ENCODE measurements around the gene DAZAP2.

DAZAP2 gene

DNA sequence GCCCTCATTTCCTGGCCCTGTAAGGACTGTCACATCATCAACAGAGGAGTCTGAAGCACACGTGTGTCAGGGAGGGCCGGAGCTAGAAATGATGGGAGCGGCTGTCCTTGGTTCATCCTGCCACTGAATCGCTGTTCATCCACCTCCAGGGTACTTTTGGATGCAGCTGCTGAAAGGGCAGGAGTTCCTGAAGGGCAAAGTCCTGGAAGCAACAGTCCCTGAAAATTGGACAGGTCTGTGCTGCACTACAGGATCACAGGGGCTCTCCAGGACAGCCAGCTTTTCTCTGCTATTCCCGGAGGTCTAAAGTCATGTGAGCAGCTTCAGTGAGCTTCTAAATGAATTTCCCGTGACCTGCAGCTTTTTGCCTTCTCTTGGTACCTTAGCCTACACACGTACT lies 38.5 kb upstream of the DAZAP2 start:
- no peak overlapping the region for H3K4me2 ChIP-seq (ENCODE audit: low read length)
- no peaks in the 10 kb centered on the region for H3K9me3 ChIP-seq (replicated peaks; ENCODE audit: low read length)
- no peak overlapping the region for H3K9ac ChIP-seq (ENCODE audit: low read depth, low read length)

DNA sequence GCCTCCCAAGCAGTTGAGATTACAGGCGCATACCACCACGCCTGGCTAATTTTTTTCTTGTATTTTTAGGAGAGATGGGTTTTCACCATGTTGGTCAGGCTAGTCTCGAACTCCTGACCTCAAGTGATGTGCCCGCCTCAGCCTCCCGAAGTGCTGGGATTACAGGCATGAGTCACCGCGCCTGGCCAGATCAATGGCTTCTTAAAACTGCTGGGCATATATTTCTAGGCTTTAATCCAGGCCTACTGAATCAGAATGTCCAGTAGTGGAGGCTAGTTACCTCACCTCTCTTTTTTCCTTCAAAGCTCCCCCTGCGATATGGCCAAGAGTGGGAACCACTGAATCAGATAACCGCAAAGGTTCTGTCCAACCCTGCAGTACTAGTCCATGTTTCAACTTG lies 37.8 kb upstream of the DAZAP2 start:
- H3K4me2 ChIP-seq (ENCODE audit: low read length), result no peak overlapping the region
- H3K27me3 ChIP-seq (ENCODE audit: control insufficient read depth, insufficient read depth, low read length), result no peaks in the 10 kb centered on the region
- H3K9me3 ChIP-seq (replicated peaks; ENCODE audit: low read length), result no peaks in the 10 kb centered on the region
- no peak overlapping the region for H3K4me3 ChIP-seq (ENCODE audit: low read length)
- no peaks in the 10 kb centered on the region for H3K36me3 ChIP-seq (ENCODE audit: insufficient read depth, low read length)
- no peak overlapping the region for H3K9ac ChIP-seq (ENCODE audit: low read depth, low read length)
- no peaks in the 10 kb centered on the region for H3K4me1 ChIP-seq (ENCODE audit: control insufficient read depth, insufficient read depth, low read length)

More for the DNA sequence above, 38.5 kb upstream of the DAZAP2 start:
- H3K4me1 ChIP-seq (ENCODE audit: control insufficient read depth, insufficient read depth, low read length), result no peaks in the 10 kb centered on the region
- H3K4me3 ChIP-seq (ENCODE audit: low read length), result no peak overlapping the region
- H3K27me3 ChIP-seq (ENCODE audit: control insufficient read depth, insufficient read depth, low read length), result no peaks in the 10 kb centered on the region
- H3K36me3 ChIP-seq (ENCODE audit: insufficient read depth, low read length), result no peaks in the 10 kb centered on the region

DNA sequence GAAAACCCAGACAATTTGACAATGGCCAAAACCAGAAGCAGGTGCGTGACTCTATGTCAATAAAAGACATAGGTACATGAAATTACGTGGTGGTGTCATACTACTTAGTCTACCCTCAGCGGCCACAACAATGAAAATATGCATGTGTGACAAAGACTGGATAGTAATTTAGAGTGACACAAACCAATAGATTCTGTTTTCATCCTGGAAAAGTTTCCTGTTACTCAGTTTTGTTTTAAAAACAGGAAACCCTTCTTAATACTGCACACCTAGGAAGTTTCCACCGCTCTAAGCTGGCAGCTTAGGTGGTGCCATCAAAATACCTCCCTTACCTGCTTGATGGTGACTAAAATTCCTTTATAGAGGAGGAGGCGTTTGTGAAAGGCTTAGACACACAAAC lies 35.9 kb upstream of the DAZAP2 start:
- H3K36me3 ChIP-seq (ENCODE audit: insufficient read depth, low read length), result no peaks in the 10 kb centered on the region
- H3K27me3 ChIP-seq (ENCODE audit: control insufficient read depth, insufficient read depth, low read length), result no peaks in the 10 kb centered on the region
- H3K9me3 ChIP-seq (replicated peaks; ENCODE audit: low read length), result no peaks in the 10 kb centered on the region
- no peaks in the 10 kb centered on the region for H3K4me1 ChIP-seq (ENCODE audit: control insufficient read depth, insufficient read depth, low read length)
- no peak overlapping the region for H3K4me3 ChIP-seq (ENCODE audit: low read length)
- H3K4me2 ChIP-seq (ENCODE audit: low read length), result no peak overlapping the region
- H3K9ac ChIP-seq (ENCODE audit: low read depth, low read length), result no peak overlapping the region

DNA sequence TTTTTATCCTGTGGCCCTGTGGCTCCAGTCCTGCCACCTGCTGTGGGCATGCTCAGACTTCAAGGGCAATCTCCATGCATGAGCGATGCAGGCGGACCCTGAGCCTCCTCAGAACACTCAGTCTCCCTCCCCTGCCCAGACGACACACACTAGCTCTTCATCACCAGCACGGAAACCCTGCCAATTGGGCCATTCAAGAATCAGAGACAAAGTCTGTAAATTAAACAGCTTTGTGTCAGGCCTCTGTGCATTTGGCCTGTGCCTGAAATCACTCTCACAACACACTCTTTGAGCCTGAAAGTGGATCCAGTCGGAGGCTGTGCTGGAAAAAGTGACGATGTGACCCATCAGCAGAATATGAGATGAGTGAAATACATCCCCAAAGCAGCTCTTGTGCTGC lies 33.3 kb upstream of the DAZAP2 start:
- no peak overlapping the region for H3K9ac ChIP-seq (ENCODE audit: low read depth, low read length)
- no peaks in the 10 kb centered on the region for H3K36me3 ChIP-seq (ENCODE audit: insufficient read depth, low read length)
- H3K4me1 ChIP-seq (ENCODE audit: control insufficient read depth, insufficient read depth, low read length), result no peaks in the 10 kb centered on the region
- H3K4me3 ChIP-seq (ENCODE audit: low read length), result no peak overlapping the region
- H3K27me3 ChIP-seq (ENCODE audit: control insufficient read depth, insufficient read depth, low read length), result no peaks in the 10 kb centered on the region
- H3K4me2 ChIP-seq (ENCODE audit: low read length), result no peak overlapping the region
- no peaks in the 10 kb centered on the region for H3K9me3 ChIP-seq (replicated peaks; ENCODE audit: low read length)

DNA sequence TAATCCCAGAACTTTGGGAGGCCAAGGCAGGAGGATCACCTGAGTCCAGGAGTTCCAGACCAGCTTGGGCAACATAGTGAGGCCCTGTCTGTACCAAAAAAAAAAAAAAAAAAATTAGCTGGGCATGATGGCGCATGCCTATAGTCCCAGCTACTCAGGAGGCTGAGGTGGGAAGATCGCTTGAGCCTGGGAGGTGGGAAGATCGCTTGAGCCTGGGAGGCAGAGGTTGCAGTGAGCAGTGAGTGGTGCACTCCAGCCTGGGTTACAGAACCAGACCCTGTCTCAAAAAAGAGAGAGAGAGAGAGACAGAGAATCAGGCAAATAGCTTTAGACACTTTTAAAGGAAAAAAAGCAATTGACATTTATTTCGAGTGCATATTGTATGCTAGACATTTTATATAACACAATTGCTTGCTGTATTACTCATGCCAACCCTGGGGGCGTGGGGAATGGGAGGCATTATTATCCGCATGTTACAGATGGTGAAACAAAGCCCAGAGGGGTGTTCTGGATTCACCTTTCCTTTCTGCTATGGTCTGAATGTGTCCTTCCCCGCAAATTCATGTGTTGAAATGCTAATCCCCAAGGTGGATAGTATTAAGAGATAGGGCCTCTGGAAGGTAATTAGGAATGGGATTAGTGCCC lies 30.5 kb upstream of the DAZAP2 start:
- Histone ChIP-seq H3K4me1 (ENCODE audit: control insufficient read depth, insufficient read depth, low read length) (no peaks in the 10 kb centered on the region), H3K9me3 (replicated peaks; ENCODE audit: low read length) (no peaks in the 10 kb centered on the region), H3K9ac (ENCODE audit: low read depth, low read length) (no peak overlapping the region), H3K4me3 (ENCODE audit: low read length) (no peak overlapping the region), H3K36me3 (ENCODE audit: insufficient read depth, low read length) (peaks cover 3% of the 10 kb centered on the region), H3K27me3 (ENCODE audit: control insufficient read depth, insufficient read depth, low read length) (no peaks in the 10 kb centered on the region), H3K4me2 (ENCODE audit: low read length) (no peak overlapping the region)

DNA sequence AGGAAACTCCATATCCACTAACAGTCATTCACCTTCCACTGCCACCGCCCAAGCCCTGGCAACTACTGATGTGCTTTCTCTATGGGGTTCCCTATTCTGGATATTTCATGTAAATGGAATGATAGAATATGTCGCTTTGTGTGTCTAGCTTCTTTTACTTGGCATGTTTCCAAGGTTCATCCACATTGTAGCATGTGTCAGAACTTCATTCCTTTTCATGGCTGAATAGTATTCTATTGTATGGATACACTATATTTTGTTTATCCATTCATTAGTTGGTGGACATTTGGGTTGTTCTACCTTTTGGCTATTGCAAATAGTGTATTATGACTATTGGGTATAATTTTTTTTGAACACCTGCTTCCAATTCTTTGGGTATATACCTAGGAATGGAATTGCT lies 29.4 kb upstream of the DAZAP2 start:
- Histone ChIP-seq H3K27me3 (ENCODE audit: control insufficient read depth, insufficient read depth, low read length) (no peaks in the 10 kb centered on the region), H3K4me1 (ENCODE audit: control insufficient read depth, insufficient read depth, low read length) (no peaks in the 10 kb centered on the region), H3K4me2 (ENCODE audit: low read length) (no peak overlapping the region), H3K36me3 (ENCODE audit: insufficient read depth, low read length) (peaks cover 3% of the 10 kb centered on the region), H3K4me3 (ENCODE audit: low read length) (no peak overlapping the region), H3K9me3 (replicated peaks; ENCODE audit: low read length) (no peaks in the 10 kb centered on the region), H3K9ac (ENCODE audit: low read depth, low read length) (no peak overlapping the region)

DNA sequence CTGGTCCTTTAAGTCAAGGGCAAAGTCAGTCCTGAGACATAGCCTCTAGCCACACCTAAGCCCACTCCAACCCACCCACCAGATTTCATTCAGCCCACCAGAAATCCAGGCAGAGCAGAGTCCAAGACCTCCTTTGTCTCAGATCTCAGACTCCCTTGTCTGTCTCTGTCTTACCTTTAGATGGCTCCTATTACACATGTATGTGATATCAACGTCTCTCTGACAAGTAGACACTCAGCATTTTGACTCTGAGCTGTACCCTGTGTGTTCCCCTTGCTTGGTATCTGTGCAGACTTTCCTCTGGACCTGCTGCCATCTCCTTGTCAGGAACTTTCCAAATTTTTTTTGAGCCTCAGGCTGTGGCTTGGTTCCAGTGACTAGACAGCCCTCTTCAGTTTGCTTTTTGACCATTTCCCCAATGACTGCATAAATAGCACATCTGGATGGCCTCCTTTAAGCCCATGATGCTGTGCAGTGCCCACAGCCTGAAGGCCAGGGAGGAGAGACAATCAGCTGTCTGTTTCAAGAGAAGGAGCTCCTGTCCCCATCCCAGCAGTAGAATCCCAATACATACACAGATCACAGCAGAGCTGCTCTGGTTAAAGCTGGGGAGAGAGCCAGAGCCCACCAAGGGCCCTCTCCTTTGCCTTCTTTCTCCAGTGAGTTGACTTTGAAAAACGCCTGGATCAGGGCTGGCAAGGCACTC lies 27.8 kb upstream of the DAZAP2 start:
- Histone ChIP-seq H3K9ac (ENCODE audit: low read depth, low read length) (no peak overlapping the region), H3K36me3 (ENCODE audit: insufficient read depth, low read length) (peaks cover 3% of the 10 kb centered on the region), H3K9me3 (replicated peaks; ENCODE audit: low read length) (no peaks in the 10 kb centered on the region), H3K4me3 (ENCODE audit: low read length) (no peak overlapping the region), H3K4me2 (ENCODE audit: low read length) (no peak overlapping the region), H3K27me3 (ENCODE audit: control insufficient read depth, insufficient read depth, low read length) (no peaks in the 10 kb centered on the region), H3K4me1 (ENCODE audit: control insufficient read depth, insufficient read depth, low read length) (no peaks in the 10 kb centered on the region)

DNA sequence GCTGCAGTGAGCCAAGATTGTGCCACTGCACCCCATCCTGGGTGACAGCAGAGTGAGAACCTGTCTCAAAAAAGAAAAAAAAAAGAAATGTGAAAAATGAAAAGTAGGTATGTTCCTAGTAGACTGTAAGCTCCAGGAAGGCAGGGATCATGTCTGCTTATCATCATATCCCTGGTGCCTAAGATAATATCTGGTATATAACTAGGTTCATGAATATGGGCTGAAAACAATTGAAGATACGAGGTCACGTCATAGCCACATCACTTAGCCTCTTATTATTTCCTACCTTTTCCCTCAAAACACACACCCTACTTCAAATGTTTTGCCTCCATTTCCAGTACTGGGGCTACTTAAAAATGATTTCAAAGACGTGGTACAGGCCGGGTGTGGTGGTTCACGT lies 23.7 kb upstream of the DAZAP2 start:
- no peaks in the 10 kb centered on the region for H3K27me3 ChIP-seq (ENCODE audit: control insufficient read depth, insufficient read depth, low read length)
- H3K4me1 ChIP-seq (ENCODE audit: control insufficient read depth, insufficient read depth, low read length), result peaks cover 12% of the 10 kb centered on the region
- H3K36me3 ChIP-seq (ENCODE audit: insufficient read depth, low read length), result peaks cover 3% of the 10 kb centered on the region
- H3K4me2 ChIP-seq (ENCODE audit: low read length), result no peak overlapping the region
- H3K4me3 ChIP-seq (ENCODE audit: low read length), result no peak overlapping the region
- H3K9me3 ChIP-seq (replicated peaks; ENCODE audit: low read length), result no peaks in the 10 kb centered on the region
- H3K9ac ChIP-seq (ENCODE audit: low read depth, low read length), result no peak overlapping the region

DNA sequence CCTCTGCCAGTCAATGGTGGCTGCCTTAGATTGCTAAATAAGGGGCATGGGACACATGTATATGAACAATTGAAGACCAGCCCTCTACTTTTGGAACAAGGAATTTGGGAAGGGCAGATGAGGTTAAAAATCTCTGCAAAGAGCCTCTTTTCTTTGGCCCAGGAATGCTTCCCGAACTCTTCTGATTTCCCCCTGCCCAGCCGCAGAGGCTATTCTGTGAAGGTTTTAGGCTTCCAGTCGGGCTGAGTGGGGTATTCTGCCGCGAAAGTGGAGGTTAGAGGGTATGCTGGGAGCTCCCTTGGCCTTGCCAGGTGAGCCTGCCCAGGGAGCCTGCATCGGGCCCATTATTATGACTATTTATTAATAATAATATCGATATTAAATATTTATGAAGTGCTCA lies 22.0 kb upstream of the DAZAP2 start:
- Histone ChIP-seq H3K9ac (ENCODE audit: low read depth, low read length) (peak overlapping the region; percentile 83), H3K4me2 (ENCODE audit: low read length) (peak overlapping the region; percentile 96), H3K4me3 (ENCODE audit: low read length) (peak overlapping the region; percentile 87), H3K27me3 (ENCODE audit: control insufficient read depth, insufficient read depth, low read length) (no peaks in the 10 kb centered on the region), H3K36me3 (ENCODE audit: insufficient read depth, low read length) (no peaks in the 10 kb centered on the region), H3K4me1 (ENCODE audit: control insufficient read depth, insufficient read depth, low read length) (peaks cover 12% of the 10 kb centered on the region), H3K9me3 (replicated peaks; ENCODE audit: low read length) (no peaks in the 10 kb centered on the region)

DNA sequence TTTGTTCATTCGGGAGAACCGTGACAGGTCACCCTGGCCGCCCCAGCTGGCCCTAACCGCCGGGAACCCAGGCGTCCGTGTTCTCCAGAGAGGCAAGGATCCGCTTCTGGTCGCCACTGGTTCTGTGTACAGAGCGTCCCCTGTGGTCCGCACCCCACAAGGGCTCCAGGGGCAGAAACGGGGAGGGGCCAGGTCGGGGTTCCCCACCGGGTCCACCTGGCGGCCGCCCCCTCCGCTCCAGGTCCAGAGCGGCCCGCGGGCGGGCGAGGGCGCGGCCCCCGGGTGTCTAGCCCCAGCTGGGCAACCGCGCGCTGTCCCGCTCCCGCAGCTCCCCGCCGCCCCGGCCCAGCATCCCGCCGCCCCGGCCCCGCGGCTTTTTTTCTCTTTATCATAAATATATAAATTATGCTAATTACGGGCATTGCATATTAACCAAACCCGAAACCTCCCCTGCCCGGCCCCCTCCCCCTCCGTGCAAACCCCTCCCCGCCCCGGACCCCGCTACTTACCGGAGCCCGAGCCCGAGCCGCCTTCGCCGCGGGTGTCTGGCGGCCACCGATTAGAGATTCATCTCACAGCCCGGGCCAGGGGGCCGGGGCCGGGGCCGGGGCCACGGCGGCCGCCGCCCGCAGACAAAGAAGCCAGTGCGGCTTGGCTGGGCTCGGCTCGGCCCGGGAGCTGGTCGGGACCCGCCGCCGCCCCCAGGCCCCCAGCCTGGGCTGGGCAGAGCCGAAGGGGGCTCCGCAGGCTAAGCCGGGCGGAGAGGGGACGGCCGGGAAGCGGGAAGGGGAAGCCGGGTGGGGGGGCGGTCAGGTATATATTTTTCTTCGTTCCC lies 21.3 kb upstream of the DAZAP2 start:
- Histone ChIP-seq H3K4me1 (ENCODE audit: control insufficient read depth, insufficient read depth, low read length) (peaks cover 12% of the 10 kb centered on the region), H3K27me3 (ENCODE audit: control insufficient read depth, insufficient read depth, low read length) (no peaks in the 10 kb centered on the region), H3K4me2 (ENCODE audit: low read length) (peak overlapping the region; percentile 99), H3K9me3 (replicated peaks; ENCODE audit: low read length) (no peaks in the 10 kb centered on the region), H3K36me3 (ENCODE audit: insufficient read depth, low read length) (no peaks in the 10 kb centered on the region), H3K4me3 (ENCODE audit: low read length) (peak overlapping the region; percentile 87), H3K9ac (ENCODE audit: low read depth, low read length) (peak overlapping the region; percentile 85)

DNA sequence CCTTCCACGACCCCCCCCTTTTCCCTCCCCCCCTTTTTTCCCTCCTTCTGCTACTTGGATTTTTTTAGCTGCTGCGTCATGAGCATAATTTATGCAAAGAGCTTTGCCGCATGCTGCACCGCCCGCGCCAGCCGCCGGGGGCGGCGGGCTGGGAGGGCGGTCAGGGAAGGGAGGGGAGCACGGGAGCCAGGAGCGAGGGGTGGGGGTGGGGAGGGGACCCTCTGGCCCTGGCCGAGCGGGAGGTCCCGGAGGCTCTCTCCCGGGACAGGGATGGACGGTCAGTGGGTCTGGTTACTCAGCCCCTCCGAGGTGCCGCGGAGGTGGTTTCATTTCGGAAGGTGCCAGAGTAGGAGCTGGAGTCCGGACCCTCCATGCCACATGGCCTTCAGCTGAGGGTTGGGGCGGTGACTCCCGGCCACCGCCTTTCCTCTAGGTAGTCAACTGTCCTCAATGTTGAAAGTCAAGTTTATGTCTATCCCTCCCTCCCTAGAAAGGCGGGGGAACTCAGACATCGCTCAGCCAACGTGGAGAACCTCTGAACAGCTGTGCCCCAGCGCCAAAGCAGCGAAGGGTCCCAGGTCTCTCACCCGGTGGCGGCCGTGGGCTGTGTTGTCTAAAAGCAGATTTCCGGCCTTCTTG lies 20.5 kb upstream of the DAZAP2 start, which contains the start of gene POU6F1:
Gene POU6F1, minus strand, starts transcription at position 95 of the 639 bp plus-strand sequence. CDS start 11,226 bp downstream, outside the sequence.
- H3K9ac ChIP-seq (ENCODE audit: low read depth, low read length), result peak within 1 kb of the TSS; percentile 89
- no peaks in the 10 kb centered on the region for H3K9me3 ChIP-seq (replicated peaks; ENCODE audit: low read length)
- no peaks in the 10 kb centered on the region for H3K27me3 ChIP-seq (ENCODE audit: control insufficient read depth, insufficient read depth, low read length)
- peak within 1 kb of the TSS; percentile 99 for H3K4me2 ChIP-seq (ENCODE audit: low read length)
- peaks cover 12% of the 10 kb centered on the region for H3K4me1 ChIP-seq (ENCODE audit: control insufficient read depth, insufficient read depth, low read length)
- peak within 1 kb of the TSS; percentile 87 for H3K4me3 ChIP-seq (ENCODE audit: low read length)
- H3K36me3 ChIP-seq (ENCODE audit: insufficient read depth, low read length), result no peaks in the 10 kb centered on the region

Data from skeletal muscle satellite cell (primary cell).